Central memory CD8-positive, alpha-beta T cell (primary cell): ENCODE results near the gene SYNPO2.

Experiments used
- ATAC-seq: fragments of 150-1000 bp; cut with Tn5 transposase; replicated peaks from 2 replicates; pipeline ENCODE4 v1.10.0; 2022; ENCODE audit warnings: mild to moderate bottlenecking, moderate FRiP score, moderate number of reproducible peaks; ENCODE audit not compliant: poor library complexity, severe bottlenecking; ENCODE audit errors: extremely low read depth
- DNase-seq, 2 donors: peaks; one replicate each; pipeline ENCODE4 v3.0.0; 2021; ENCODE audit warnings: low spot score in 2 of 2
- H3K27ac Mint-ChIP-seq: one replicate; pipeline ENCODE4 v1.8.0; 2022; ENCODE audit warnings: low read depth, mild to moderate bottlenecking, moderate library complexity, mixed read lengths
- H3K27me3 Mint-ChIP-seq: one replicate; pipeline ENCODE4 v1.8.0; 2022; ENCODE audit warnings: mixed read lengths
- H3K36me3 Mint-ChIP-seq: one replicate; pipeline ENCODE4 v1.8.0; 2022; ENCODE audit warnings: mild to moderate bottlenecking, moderate library complexity, mixed read lengths; ENCODE audit not compliant: insufficient read depth
- H3K4me1 Mint-ChIP-seq: one replicate; pipeline ENCODE4 v1.8.0; 2022; ENCODE audit warnings: mixed read lengths
- H3K4me3 Mint-ChIP-seq: one replicate; pipeline ENCODE4 v1.8.0; 2022; ENCODE audit warnings: mild to moderate bottlenecking, moderate library complexity, mixed read lengths
- H3K9me3 Mint-ChIP-seq: one replicate; pipeline ENCODE4 v1.8.0; 2022; ENCODE audit warnings: mixed read lengths

The SYNPO2 gene

GRCh38 chr4:118950224-118950623, 61.6 kb downstream of the SYNPO2 start:
- ATAC-seq, result no peak
- H3K9me3 Mint-ChIP-seq, result no peaks in the 10 kb centered on the region
- H3K36me3 Mint-ChIP-seq, result peaks cover 2% of the 10 kb centered on the region

DNA sequence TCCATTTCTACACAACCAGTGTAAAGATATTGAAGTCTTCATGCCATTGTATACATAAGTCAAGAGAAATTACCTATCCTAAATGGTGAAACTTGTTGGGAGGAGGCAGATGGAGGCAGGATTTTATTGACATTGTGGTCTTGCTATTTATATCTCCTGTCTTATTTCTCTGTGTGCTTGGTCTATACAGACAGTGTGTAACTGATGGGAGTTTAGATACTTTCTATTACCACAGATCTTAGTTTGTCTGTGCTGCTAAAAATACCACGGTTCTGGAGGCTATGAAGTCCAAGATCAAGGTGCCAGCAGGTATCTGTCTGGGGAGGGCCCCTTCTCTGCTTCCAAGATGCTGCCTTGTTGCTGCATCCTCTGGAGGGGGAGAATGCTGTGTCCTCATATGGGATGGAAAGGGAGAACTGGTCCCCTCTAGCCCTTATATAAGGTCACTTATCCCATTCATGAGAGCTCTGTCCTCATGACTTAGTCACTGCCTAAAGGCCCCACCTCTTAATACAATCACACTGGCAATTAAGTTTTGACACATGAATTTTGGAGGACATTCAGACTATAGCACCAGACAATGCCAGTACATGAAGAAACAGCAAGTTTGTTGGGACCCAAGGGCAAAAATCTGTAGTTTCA, 62.4 kb downstream of the SYNPO2 start:
- DNase-seq (no peak), ATAC-seq (no peak)
- no peaks in the 10 kb centered on the region for H3K36me3 Mint-ChIP-seq
- H3K4me3 Mint-ChIP-seq, result no peak overlapping the region
- peaks cover 35% of the 10 kb centered on the region for H3K27me3 Mint-ChIP-seq
- H3K9me3 Mint-ChIP-seq, result no peaks in the 10 kb centered on the region
- no peak overlapping the region for H3K27ac Mint-ChIP-seq
- H3K4me1 Mint-ChIP-seq, result no peaks in the 10 kb centered on the region

More at GRCh38 chr4:118950224-118950623, 61.6 kb downstream of the SYNPO2 start:
- Mint-ChIP-seq H3K4me1 (no peaks in the 10 kb centered on the region), H3K27me3 (peaks cover 35% of the 10 kb centered on the region), H3K4me3 (no peak overlapping the region), H3K27ac (no peak overlapping the region)
- no peak for DNase-seq

DNA sequence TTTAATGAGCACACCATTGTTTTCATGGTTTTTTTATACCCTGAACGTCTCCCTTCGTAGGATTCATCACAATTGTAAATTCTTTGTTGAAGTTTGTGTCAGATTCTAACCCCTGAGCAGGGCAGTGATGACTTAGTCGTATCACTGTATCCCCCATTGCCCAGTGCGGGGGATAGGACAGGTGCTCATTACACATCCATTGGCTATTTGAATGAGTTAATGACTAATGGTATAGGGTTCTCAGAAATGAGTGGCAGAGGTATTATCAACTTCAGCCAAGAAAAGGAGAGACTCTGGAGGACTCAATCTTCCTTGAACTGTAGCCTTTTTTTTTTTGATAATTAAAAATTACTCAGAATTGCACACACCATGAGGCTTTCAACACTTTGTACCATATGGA, 64.6 kb downstream of the SYNPO2 start:
- Mint-ChIP-seq H3K27ac (no peak overlapping the region), H3K27me3 (peaks cover 19% of the 10 kb centered on the region), H3K4me3 (no peak overlapping the region), H3K4me1 (no peaks in the 10 kb centered on the region), H3K36me3 (no peaks in the 10 kb centered on the region), H3K9me3 (no peaks in the 10 kb centered on the region)
- DNase-seq (no peak), ATAC-seq (no peak)

DNA sequence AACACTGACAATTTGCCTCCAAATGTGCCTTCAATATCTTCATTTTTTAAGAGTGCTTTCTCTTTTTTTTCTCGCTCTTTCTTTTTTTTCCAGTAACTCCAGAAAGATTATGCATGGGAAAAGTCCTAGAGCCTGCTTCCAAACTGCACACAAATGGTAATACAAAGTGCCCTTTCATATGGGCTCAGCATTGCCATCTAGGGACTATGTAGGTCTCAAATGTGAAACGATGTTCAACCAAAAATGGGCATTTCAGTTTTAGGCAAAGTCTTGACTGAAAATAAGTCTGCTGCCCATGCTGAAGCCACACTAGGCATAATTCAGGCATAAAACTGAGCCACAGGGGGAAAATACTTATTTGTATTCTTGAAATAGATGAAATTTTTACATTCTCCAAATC, 65.6 kb downstream of the SYNPO2 start:
- DNase-seq (no peak), ATAC-seq (no peak)
- Mint-ChIP-seq H3K4me3 (no peak overlapping the region), H3K27me3 (peaks cover 12% of the 10 kb centered on the region), H3K9me3 (no peaks in the 10 kb centered on the region), H3K36me3 (no peaks in the 10 kb centered on the region), H3K27ac (no peak overlapping the region), H3K4me1 (no peaks in the 10 kb centered on the region)

DNA sequence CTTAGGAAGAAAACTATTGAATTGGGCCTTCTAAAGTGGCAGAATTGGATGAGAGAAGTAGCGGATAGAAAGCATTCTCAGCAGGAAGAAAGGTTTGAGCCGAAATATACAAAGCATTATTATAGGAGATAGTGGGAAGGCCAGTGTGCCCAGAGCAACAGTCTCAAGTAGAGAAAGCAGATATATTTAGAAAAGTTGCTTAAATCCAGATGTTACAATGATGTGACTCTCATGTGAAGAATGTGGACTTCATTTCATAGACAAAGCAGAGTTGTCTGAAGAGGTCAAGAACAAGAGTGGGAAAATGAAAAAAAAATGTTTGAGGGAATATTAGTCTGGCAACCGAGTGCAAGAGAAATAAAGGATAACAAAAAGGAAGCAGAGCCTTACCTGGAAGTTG, 66.9 kb downstream of the SYNPO2 start:
- Mint-ChIP-seq H3K36me3 (no peaks in the 10 kb centered on the region), H3K27ac (no peak overlapping the region), H3K27me3 (peaks cover 15% of the 10 kb centered on the region), H3K4me1 (no peaks in the 10 kb centered on the region), H3K4me3 (no peak overlapping the region), H3K9me3 (no peaks in the 10 kb centered on the region)
- no peak for ATAC-seq
- DNase-seq, result no peak

DNA sequence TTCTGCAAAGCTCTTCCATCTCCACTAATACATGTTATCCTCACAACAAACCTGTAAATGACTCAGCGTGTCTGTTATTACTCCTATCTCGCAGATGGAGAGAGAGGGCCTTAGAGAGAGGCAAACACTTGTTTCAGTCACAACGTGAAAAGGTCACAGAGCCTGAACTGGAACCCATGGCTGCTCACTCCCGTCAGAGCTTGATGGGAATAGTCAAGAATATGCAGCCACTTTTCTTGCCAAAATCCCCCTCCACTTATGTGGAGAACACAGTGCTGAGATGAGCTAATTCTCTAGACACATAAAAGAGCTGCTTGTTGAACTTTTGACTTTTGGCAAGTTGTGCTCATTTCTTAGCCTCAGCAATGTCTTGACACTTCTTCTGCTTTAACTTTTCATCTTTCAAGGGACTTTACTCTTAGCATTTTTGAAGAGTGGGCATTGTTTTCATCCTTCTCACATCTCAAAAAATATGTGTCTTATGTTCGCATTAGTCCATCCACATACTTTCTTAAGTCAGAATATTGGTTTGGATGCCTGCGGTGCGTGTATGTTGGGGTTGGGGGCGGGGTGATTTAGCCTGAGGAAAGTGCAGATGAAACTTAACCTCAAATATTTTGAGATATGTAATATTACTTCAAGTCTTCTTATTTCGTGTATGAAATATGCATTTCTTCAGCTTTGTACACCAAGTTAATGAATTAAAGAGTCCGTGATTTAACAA, 69.2 kb downstream of the SYNPO2 start:
- Mint-ChIP-seq H3K4me1 (no peaks in the 10 kb centered on the region), H3K36me3 (no peaks in the 10 kb centered on the region), H3K9me3 (no peaks in the 10 kb centered on the region), H3K27ac (no peak overlapping the region), H3K4me3 (no peak overlapping the region), H3K27me3 (peaks cover 25% of the 10 kb centered on the region)
- ATAC-seq (no peak), DNase-seq (no peak)

DNA sequence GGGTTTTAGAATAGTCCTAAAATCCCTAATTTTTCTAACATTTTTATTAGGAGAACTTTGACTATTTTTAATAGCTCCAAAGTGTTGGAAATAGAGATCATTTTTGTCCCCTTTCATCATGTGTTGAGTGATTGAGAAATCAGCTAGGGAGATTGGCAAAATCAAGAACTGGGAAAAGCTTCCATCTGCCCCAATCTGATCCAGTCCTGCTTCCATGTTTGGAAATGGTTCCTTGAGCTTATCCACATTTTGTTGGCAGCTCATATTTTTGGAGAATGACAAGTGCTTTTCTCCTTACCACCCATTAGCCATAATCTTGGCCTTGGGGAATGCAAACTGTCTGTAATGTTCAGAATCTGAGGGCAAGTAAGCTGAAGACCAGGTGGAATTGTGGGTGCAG, 73.9 kb downstream of the SYNPO2 start:
- Mint-ChIP-seq H3K4me3 (no peak overlapping the region), H3K9me3 (no peaks in the 10 kb centered on the region), H3K4me1 (no peaks in the 10 kb centered on the region), H3K27ac (no peak overlapping the region), H3K36me3 (no peaks in the 10 kb centered on the region), H3K27me3 (peaks cover 13% of the 10 kb centered on the region)
- no peak for ATAC-seq
- DNase-seq, result no peak

GRCh38 chr4:118964891-118965411, 76.3 kb downstream of the SYNPO2 start:
- DNase-seq, result no peak
- Mint-ChIP-seq H3K9me3 (no peaks in the 10 kb centered on the region), H3K27me3 (peaks cover 13% of the 10 kb centered on the region), H3K36me3 (no peaks in the 10 kb centered on the region), H3K4me3 (no peak overlapping the region), H3K4me1 (peaks cover 8% of the 10 kb centered on the region), H3K27ac (no peak overlapping the region)
- no peak for ATAC-seq

DNA sequence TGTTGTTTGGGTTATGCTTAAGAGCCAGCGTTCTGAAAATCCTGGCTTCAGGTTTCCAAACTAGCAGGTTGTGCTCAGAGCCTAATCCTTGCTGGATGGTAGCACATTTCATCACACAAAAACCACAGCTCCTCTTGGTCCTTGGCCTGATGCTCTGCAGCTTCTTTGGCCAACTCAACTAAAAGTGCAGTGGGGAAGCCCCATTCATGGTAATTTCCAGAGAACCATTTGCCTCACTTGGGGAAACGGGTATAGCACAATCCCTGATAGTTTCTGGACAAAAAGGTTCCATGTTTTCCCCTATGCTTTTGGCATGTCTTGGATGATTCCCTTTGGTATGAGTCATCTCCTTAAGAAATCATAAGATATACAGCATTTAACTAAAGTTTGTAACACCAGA, 78.7 kb downstream of the SYNPO2 start:
- no peak overlapping the region for H3K4me3 Mint-ChIP-seq
- H3K36me3 Mint-ChIP-seq, result no peaks in the 10 kb centered on the region
- ATAC-seq (no peak), DNase-seq (no peak)
- no peaks in the 10 kb centered on the region for H3K27me3 Mint-ChIP-seq
- no peak overlapping the region for H3K27ac Mint-ChIP-seq
- no peaks in the 10 kb centered on the region for H3K9me3 Mint-ChIP-seq
- peaks cover 8% of the 10 kb centered on the region for H3K4me1 Mint-ChIP-seq

DNA sequence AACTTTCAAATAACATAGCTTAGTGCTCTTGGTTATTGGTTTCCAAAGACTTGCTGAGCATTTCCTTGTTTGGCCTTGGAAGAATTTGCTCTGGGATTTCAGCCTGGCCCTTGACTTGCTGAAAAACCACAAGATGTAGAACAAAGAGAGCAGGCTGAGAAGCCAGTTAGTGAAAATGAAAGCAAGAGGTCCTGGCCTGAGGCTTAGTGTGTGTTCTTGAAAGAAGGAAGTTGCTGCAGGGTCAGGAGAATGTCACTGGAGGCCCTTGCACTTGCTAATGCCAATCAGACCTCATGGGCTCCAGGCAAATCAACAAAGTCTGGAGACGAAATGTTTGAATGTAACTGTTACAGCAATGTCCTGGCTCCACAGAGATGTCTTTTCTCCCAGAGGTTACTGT, 79.4 kb downstream of the SYNPO2 start:
- Mint-ChIP-seq H3K9me3 (no peaks in the 10 kb centered on the region), H3K27me3 (no peaks in the 10 kb centered on the region), H3K36me3 (no peaks in the 10 kb centered on the region), H3K4me1 (peaks cover 8% of the 10 kb centered on the region), H3K27ac (no peak overlapping the region), H3K4me3 (no peak overlapping the region)
- ATAC-seq (no peak), DNase-seq (no peak)

- Mint-ChIP-seq H3K36me3 (no peaks in the 10 kb centered on the region), H3K4me3 (no peak overlapping the region), H3K27me3 (no peaks in the 10 kb centered on the region), H3K27ac (no peak overlapping the region), H3K9me3 (no peaks in the 10 kb centered on the region), H3K4me1 (peaks cover 8% of the 10 kb centered on the region)
- ATAC-seq (no peak), DNase-seq (no peak)
These were observed 80.2 kb downstream of the SYNPO2 start for GRCh38 chr4:118968813-118969212.

DNA sequence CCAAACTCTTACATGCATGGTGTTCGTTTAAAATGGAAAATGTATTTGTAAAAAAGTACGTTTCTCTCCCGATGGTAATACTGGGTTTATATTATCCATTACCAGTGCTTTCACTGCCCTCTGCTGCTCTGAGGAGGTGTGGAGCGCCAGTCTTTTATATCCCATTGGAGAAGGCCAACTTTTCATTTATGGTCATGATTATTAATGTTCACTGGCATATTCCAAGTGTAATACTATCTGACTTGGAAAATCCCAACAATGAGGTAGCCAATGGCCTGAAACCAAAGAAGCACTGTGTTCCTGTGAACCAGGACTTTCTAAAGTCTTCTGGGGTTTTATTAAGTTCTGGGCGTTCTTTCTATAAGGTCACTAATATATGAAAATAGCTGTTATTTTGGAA, 80.7 kb downstream of the SYNPO2 start:
- peaks cover 8% of the 10 kb centered on the region for H3K4me1 Mint-ChIP-seq
- no peak overlapping the region for H3K27ac Mint-ChIP-seq
- no peaks in the 10 kb centered on the region for H3K27me3 Mint-ChIP-seq
- ATAC-seq (no peak), DNase-seq (no peak)
- H3K36me3 Mint-ChIP-seq, result no peaks in the 10 kb centered on the region
- H3K9me3 Mint-ChIP-seq, result no peaks in the 10 kb centered on the region
- H3K4me3 Mint-ChIP-seq, result no peak overlapping the region

- H3K27ac Mint-ChIP-seq, result no peak overlapping the region
- no peaks in the 10 kb centered on the region for H3K9me3 Mint-ChIP-seq
- H3K36me3 Mint-ChIP-seq, result no peaks in the 10 kb centered on the region
These were observed 83.5 kb downstream of the SYNPO2 start for GRCh38 chr4:118972167-118972566.

More at GRCh38 chr4:118972167-118972566, 83.5 kb downstream of the SYNPO2 start:
- Mint-ChIP-seq H3K27me3 (no peaks in the 10 kb centered on the region), H3K4me3 (no peak overlapping the region), H3K4me1 (peaks cover 8% of the 10 kb centered on the region)
- DNase-seq, result no peak
- ATAC-seq, result no peak
